Hippocampal formation (tissue), 2 donors: Measurements from ENCODE around the gene CEP85L.

Experiments
- DNase-seq, 2 donors: peaks; one replicate each; lab custom pipeline; 2025; lab: John Stamatoyannopoulos, UW

The CEP85L gene

DNA sequence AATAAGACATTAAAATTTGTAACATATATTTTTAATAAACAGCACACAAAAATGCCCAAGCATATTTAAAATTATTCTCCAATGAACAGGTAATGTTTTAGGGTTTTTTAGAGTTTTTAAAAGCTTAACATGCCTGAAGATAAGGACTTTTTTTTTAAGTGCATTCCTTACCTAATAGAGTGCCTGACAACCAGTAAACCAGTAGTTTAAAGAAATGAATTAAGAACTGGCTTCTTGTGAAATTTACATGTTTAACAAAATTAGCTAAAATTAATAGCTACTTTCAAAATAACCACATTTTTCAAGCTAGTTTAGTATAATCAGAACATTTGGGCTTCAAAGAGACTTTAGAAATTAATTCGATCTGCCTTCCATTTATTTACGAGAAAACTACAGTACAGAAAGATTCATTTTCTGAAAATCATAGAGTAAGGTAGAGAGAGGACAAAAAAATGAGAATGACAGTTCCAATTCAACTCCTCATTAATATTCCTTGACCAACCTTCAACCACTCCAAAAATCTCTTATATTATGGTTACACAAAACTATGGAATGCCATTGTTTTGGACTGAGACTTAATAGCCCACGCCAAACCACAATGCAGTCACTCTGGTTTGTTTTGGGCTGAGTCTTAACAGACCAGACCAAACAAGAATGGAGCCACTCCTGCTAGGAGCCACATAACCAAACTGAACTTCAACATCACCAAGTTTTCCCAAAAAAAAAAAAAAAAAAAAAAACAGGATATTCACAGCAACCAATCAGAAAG is 109.0 kb downstream of the CEP85L start:
- no peak for DNase-seq

DNA sequence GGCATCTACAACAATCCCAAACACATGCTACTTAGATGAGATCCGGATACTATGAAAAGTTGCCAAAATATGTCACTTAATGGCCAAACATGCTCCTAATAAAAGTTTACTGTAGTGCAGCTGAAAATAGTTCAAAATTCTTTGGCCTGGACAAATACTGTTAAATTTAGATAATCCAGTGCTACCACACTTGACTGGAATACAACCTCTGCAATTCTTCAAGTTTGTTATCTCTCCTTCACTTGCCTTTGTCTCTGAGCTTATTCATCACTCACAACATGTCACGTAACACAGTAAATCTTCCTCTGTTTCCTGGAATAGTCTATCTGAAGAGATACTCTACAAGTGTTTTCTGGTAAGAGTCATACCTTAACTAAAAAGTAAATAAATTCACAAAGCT is 113.8 kb downstream of the CEP85L start:
- DNase-seq = no peak

DNA sequence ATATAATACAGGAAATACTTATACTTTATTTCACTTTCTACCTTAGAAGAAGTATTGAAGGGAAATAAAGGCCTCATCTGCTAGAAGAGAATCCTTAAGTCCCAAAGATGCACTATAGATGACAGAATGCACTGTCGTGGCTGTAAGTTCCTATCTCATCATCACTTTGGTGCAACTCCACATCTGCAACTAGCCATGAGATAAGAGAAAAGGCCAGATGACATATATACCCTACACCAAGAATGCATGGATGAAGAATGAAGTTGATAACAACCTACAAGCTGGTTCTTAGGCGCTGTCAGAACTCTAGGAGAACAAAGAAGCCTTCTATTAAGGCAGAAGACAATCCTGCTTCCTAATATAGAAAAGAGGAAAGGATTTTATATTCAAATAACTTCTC is 114.9 kb downstream of the CEP85L start:
- DNase-seq = no peak

DNA sequence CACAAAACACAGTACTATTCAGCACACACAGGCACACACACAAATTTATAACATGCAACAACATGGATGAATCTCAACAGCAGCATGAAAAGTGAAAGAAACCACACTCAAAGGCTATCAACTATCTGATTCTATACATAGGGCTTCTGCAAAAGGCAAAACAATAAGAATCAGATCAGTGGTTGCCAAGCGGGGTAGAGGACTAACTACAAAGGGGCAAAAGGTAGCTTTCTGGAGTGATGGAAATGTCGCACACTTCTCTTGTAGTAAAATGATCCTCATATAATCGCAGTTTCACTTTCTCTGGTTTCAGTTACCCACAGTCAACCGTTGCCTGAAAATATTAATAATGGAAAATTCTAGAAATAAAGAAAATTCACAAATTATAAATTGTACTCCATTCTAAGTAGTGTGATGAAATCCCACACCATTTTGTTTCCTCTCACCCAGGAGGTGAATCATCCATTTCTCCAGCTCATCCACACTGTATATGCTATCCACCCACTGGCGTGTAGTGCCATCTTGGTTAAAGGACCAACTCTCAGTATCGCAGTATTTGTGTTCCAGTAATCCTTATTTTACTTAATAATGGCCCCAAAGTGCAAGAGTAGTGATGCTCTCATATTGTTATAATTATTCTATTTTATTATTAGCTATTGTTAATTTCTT is 116.1 kb downstream of the CEP85L start:
- no peak for DNase-seq

DNA sequence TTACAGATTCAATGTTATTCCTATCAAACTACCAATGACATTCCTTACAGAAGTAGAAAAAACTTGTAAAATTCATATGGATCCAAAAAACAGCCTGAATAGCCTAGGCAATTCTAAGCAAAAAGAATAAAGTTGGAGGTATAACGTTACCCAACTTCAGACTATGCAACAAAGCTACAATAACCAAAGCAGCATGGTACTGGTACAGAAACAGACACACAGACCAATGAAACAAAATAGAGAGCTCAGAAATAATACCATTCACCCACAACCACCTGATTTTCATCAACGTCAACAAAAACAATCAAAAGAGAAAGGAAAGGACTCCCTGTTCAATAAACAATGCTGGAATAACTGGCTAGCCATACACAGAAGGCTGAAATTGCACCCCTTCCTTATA is 120.4 kb downstream of the CEP85L start:
- DNase-seq = no peak

DNA sequence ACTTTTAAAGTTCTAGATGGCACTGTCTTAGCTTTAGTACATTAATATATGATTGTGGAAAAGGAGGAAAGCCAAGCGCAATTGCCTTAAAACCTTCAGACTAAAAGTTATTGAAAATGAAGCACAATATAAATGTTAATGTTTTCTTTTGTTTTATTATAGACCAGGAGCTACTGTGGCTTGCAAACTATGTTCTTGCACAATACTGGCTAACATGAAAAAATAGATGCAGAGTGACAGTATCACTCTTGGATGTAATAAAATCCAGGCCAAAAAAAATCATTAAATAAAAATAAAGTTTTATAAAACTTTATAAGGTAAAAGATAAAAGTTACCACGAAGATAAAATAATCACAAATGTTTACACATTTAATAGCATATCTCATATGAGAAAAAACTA is 121.6 kb downstream of the CEP85L start:
- DNase-seq = no peak

DNA sequence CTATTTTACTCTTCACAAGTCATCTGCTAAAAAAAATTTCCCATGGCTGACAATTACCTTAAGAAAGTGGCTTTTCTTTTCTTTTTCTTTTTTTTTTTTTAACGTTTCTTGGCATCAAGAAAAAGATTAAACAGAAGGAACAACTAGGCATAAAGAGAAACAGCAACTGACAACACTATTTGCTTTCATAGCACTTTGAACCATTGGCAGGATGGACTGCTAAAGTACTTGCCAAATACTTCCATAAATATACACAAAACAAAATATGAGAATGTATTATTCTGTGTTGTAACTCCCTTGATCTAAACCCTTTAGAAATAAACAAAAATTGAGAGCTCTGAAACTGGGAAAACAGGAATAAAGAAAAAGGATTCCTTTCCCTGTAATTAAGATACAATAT is 123.3 kb downstream of the CEP85L start:
- DNase-seq = no peak

DNA sequence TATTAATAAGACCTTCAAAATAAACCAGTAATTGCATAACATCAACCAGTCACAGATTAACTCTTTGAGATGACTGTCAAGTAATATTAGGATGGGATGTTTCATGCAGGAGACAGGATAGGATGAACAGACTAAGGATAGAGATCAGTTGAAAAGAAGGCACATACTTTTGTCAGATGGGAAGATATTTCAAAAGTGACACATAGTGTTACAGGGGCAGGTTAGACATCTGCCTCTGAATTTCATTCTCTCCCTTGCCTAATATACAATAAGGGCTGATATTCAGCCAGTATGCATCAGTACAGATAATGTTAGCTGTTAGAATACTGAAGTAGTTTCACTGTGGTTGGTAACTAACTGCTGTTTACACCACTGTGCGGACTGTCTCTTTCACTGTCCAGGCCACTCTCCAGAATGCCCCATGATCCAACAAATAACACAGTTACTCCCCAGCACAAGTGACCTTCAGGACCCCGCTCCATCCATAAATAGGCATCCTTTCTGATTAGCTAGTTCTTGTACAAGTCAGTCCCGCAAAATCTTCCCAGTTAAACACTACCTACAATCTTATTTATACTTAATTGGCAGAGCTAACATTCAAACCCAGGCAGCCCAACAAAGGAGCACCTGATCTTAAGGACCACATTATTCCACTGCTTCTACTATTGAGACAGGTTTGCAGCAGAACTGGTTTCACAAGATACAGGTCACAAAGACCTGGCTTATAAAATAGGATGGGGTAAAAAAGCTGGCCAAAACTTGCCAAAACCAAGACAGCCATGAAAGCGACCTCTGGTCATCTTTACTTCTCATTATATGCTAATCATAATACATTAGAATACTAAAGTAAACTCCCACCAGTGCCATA is 125.2 kb downstream of the CEP85L start:
- no peak for DNase-seq

DNA sequence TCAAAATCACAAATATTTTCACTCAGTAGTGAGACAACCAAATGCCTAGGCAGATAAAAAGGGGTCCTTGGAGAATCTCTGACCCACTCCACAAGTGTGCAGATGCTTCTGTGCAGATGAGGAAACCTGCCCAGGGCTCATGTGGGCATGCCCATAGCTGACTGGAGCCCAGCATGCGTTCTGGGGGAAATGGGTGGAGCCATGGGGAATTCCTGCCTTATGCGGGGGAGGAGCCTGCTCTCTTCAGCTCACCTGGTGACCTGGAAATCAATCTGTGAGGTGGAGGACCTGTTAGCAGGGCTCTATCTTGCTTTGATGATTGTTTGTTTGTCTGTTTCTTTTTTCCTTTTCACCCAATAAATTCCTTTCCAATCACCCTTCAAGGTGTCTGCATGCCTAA is 126.7 kb downstream of the CEP85L start:
- DNase-seq = no peak

DNA sequence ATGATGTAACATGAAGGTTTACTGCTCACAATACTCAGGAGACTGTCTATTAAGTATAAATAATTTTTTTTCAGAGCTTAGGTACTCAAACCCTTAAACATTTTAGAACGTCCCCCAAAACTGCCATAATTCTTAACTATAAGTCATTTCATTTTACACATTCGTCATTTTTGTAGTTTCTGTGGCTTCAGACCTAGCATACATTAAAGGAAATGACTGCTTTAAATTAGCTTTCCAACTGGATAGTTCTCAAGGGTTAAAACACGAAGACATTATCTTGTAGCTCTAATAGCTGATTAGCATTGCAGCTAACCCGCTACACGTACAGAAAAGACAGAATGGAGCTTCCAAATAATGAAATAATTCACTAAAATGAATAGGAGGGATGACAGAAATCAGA is 128.2 kb downstream of the CEP85L start:
- DNase-seq = no peak

DNA sequence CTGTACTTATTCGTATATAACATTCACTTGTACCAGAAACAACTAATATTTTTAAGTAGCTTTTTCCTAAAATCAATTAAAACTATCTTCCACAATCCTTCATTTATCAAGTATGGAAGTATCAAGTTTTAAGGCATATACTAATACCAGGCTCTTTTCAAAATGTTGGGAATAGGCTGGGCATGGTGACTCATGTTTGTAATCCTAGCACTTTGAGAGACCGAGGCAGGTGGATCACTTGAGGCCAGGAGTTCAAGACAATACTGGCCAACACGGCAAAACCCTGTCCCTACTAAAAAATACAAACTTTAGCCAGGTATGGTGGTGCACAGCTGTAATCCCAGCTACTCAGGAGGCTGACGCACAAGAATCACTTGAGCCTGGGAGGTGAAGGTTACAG is 129.0 kb downstream of the CEP85L start:
- no peak for DNase-seq

DNA sequence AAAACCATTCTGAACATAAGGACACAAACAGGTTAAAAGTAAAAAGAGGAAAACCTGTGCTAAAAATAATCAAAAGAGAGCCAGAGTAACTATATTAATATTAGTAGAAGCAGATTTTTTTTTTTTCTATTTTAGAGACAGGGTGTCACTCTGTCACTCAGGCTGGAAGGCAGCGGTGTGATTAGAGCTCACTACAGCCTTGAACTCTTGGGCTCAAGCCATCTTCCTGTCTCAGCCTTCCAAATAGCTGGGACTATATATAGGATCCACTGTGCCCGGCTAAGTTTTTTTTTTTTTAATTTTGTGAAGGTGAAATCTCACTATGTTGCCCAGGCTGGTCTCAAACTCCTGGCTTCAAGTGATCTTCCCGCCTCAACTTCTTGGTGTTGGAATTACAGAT is 136.7 kb downstream of the CEP85L start:
- DNase-seq = no peak

DNA sequence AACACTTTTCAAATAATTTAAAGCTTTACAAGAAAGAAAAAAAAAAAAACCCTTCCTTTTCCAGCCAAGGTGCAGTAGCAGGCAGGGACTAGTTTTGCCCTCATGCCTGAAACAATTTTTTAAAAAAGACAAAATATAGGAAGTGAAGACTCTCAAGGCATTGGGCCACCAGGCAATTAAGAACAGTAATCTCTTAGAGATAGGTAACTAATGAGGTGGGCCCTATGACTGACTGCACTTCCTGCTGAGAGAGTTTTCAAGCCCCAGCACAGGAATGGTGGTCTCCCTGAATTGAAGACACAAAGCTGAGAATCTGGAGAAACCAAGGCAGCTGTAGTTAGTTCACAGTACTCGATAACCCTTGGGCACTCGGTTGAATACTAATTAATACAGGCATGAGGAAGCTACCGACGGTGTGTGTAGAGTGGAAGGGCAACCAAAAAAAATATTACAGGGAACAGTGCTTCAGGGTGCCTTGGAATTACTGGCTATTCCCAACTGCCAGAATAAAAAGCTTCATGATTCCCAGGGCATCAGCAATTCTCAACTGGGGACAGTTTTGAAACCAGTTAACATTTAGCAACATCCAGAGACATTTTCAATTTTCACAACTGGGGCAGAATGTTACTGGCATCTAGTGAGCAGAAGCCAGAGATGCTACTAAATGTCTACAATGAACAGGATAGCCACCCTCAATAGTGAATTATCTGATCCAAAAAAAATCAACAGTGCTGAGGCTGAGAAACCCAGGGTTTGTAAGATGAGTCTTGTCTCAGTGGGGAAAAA is 139.3 kb downstream of the CEP85L start:
- DNase-seq = no peak

DNA sequence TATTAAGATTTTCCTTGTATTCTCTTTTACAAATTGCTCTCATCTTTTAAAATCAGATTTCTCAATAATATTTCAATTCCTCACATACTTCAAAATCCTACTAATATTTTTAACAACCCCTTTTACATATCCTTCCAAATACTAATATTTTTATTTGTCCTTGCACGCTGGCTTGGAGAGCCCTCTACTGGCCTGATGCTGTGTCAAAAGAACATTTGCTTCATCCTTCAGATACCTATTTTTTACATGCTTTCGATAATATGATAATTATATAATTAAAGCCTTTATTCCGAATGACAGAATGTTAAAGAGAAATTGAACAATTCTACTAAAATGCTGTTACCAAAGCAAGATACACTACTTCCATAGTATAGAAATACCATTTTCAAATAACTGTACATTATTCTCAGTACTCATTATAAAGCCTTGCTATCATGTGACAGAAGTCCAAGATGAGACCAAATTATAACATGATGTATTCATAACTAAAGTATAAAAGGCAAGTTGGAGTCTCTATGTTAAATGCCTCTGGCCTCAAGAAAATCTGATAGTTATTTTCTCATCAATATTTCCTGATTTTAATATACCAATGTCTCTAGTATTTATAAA is 142.3 kb downstream of the CEP85L start:
- DNase-seq = peak; percentile 22 to 59

DNA sequence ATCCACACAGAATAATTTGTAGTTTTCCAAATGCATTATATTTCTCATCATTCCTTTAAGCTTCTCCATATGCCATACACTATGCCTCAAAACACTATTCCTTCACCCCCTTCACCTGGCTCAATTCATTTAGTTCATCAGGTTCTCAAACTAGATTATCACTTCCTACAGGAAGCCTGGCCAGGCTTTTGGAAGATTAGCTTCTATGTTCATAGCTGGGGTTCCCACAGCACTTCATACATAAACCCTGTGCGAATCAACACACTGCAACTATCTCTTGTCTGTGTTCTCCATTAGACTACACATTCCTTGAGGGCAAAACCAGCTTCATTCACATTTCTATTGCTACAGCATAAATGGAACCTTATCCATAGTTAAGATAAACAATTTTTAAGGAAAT is 143.8 kb downstream of the CEP85L start:
- no peak for DNase-seq

DNA sequence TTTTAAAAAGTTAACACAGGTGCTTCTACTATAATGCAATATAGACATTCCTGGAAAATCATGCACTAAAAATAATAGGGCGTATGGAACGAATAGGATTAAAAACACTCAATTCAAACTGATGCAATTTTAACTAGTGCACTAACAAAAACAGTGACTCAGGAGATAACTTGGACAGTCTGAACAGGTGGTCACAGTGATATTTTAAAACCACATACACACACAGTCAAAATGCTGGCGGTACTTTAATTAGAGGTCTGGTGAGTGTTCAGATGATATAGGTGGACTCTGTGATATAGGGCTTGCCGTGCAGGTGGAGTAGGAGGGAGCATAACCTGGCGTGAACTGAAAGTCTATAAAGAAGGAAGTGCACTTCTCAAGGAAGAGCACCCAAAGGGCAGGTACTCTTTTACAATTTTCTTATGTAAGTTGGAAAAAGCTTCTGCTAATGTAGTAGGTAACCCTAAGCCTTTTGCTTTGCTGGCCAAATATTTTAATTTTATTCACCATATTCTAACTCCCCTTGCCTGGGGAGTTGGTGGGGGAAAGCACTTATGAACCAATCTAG is 145.2 kb downstream of the CEP85L start:
- DNase-seq = no peak

DNA sequence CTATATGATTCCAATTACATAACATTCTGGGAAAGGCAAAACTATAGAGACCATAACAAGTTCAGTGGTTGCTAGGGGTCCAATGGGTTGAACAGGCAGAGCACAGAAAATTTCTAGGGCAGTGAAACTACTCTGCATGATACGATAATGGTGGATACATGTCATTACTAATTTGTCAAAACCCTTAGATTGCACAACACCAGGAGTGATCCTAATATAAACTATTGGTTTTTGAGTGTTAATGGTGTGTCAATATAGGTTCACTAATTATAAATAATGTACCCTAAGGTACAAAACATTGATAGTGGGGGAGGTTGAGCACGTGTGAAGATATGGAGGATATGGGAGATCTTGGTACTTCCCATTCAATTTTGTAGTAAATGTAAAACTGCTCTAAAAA is 145.7 kb downstream of the CEP85L start:
- DNase-seq = no peak

DNA sequence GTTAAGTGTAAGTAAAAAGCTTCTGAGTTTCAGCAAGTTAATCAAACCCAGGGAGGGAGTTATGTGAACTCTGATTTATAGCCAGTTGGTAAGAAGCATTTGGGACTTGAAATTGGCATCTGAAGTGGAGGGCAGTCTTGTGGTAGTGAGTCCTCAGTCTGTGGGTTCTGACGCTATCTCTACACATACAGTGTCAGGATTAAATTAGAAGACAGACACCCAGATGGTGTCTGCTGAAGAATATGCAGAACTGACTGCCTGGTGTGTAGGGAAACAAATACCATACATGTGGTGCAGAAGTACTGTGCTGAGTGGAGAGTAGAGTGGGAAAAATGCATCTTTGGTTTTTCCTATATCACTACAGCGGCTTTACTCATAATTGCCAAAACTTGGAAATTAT is 146.8 kb downstream of the CEP85L start:
- no peak for DNase-seq

DNA sequence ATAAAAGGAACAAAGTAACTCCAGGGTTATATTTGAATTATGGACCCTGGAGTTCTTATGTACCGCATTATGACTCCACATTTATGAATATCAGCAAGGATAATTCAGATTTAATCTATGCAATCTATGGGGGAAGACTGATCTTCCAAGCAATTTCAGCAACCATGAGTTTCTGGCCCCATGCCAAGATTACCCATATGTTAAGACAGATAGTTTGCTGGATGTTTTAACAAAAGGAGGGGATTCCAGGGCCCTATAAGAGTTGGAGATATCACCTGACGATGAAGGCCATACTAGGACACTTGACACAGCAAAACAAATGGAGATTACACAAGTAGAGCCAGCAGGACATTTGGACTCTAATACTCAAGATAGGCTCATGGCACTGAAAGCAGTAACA is 149.2 kb downstream of the CEP85L start:
- DNase-seq = no peak

DNA sequence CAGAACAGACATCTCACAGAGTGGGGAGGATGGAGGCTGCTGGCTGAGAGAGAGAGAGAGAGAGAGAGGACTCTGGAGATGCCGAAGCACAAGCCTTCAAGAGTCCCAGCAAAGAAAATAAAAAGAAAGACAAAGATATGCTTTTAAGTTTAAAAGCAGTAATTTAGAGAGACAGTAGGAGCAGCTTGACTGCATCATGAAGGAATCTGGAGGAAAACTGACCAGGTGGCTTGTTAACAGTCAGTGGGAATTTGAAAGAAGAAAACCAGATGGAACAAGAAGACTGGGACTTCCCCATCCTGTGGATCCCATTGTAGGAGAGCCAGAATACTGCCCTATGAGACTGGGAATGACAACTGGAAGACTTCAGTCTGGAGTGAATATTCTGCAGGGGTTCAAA is 149.6 kb downstream of the CEP85L start:
- DNase-seq = no peak

DNA sequence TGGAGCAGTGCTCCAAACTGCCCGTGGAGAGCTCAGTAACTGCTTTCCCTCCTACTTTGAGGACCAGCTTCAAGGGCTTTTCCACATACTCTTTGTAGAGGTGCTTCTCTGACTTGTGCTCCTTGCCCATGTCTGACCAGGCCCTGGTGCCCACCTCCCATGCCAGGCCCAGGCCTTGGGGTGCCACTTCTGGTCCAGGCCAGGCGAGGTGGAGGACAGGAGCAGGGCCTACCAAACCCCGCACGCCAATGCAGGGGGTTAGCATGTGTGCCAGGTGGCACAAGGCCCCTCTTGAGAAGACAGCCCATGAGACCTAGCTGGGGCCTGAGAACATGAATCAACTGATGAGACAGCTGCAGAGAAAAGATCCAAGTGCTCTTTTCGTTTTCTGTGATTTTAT is 150.3 kb downstream of the CEP85L start:
- DNase-seq = no peak
